HG02885 (cell line): ENCODE data around the gene TMEM40.

Source experiments
- ATAC-seq: cut with Tn5 transposase; IDR thresholded peaks from one replicate; pipeline ENCODE4 v1.9.1; 2021; ENCODE audit warnings: mild to moderate bottlenecking; ENCODE audit not compliant: unreplicated experiment, poor library complexity

TMEM40 gene

DNA sequence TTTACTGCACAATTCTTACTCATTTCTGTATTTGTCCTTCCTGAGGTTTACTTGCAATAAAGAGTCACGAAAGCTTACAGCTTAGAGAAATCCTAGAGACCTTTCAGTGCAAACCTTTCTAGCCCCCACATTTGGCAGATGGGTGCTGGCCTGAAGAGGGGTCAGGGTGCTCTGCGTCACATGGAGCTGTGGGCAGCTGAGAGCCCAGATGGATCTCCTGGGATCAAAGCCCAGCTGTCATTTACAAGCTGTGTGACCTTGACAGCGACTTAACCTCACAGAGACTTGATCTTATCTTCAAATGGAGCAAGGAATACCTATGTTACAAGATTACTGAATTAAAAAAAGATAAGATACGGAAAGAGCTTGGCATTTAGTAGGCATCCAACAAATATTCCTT lies 71.1 kb downstream of the TMEM40 start:
- ATAC-seq: no peak

GRCh38 chr3:12686096-12686495 lies 73.0 kb downstream of the TMEM40 start:
- ATAC-seq: no peak
